Measurements from ENCODE around the gene SMIM1. TPM values are rescaled to one million over a fixed set of nuclear protein-coding genes. Genes with fewer than 3 reads are reported as not detected.

The SMIM1 gene
- total and polyA plus RNA-seq, 9 of the 15 experiments (the other 6 are each of a cell fraction or from before 2014, with no cell fraction given) = 2.3 to 125 (median 24.3) TPM

GRCh38 chr1:3788756-3789420 lies 16.3 kb downstream of the SMIM1 start:
- Histone ChIP-seq H3K9me1 (ENCODE audit: control insufficient read depth, insufficient read depth, low read length) (peaks cover 5% of the 10 kb centered on the region), H3K4me1 (replicated peaks in 1 of 2; ENCODE audit: control insufficient read depth in 2 of 2, insufficient read depth in 2 of 2, low read length in 2 of 2) (peaks cover 11 to 49% of the 10 kb centered on the region in 2 experiments), H3K27ac (ENCODE audit: extremely low read depth, low read depth, low read length) (no peak overlapping the region), H3K36me3 (ENCODE audit: control insufficient read depth, insufficient read depth, low read length) (peaks cover 85% of the 10 kb centered on the region), H3K79me2 (ENCODE audit: control insufficient read depth, insufficient read depth, low read length) (peaks cover 58% of the 10 kb centered on the region), H3K9ac (ENCODE audit: insufficient read depth in 1 of 2, low read depth in 2 of 2, low read length in 2 of 2) (peak overlapping the region in 1 of 2 experiments; percentile 46; a peak in 1 of 4 replicates), H3K9me3 (replicated peaks; ENCODE audit: control insufficient read depth, insufficient read depth, low read depth, low read length) (no peaks in the 10 kb centered on the region), H3K4me3 (no peak overlapping the region), H4K20me1 (replicated peaks; ENCODE audit: control insufficient read depth, insufficient read depth, low read length) (peaks cover 18% of the 10 kb centered on the region; the same call in 1 of the 2 replicates), H3K27me3 (ENCODE audit: control insufficient read depth in 2 of 2, insufficient read depth in 2 of 2, low read length in 2 of 2) (no peaks in the 10 kb centered on the region), H2AFZ (ENCODE audit: low read depth, low read length) (no peak overlapping the region), H3K4me2 (ENCODE audit: insufficient read depth, low read length) (no peak overlapping the region)
- in situ Hi-C loops (cut with MboI) (no loop called here), intact Hi-C loops (cut with micrococcal nuclease) (no loop called here)
- WGBS (ENCODE audit: insufficient coverage, low coverage, missing lambda C conversion rate) = 95% methylated on average over 11 of the region's 16 CpGs
- peak; percentile 49; the same call in 1 of the 2 replicates for TF ChIP-seq POLR2G (IDR thresholded peaks at IDR 0.05; ENCODE audit: low read depth, low read length)
- no peak for TF ChIP-seq MAZ (CRISPR knock-in tag; conservative IDR thresholded peaks at IDR 0.05 in 1 of 2, IDR thresholded peaks at IDR 0.05 in 1 of 2)
- FAIRE-seq (no peak), DNase-seq (ENCODE audit: extremely low read depth in 1 of 4, low spot score in 3 of 4) (peak in 1 of 4 experiments; percentile 4), ATAC-seq (no peak)
- no TSS peak for BruUV-seq (replicated peaks)
- ChIA-PET CTCF (ENCODE audit: low intra/inter-chr PET ratio) (interaction anchor here (0.6 kb wide), 1 partner anchor 10 kb away, joined by 4 read pairs; no protein-coding TSS in a partner anchor), POLR2A (interaction anchor here (0.9 to 1.0 kb wide), 2 partner anchors 13 kb away, joined by 3 to 5 read pairs; no protein-coding TSS in a partner anchor)
